WERI-Rb-1 (cell line): ENCODE measurements around the gene DAW1.

ENCODE experiments used
- DNase-seq: peaks from one replicate; pipeline ENCODE4 v3.0.0-alpha.2; 2020
- H3K27ac ChIP-seq: fragments of 250-450 bp; sonication (Bioruptor Pico); 2 replicates; pipeline ENCODE4 v1.5.1; 2020; ENCODE audit warnings: mild to moderate bottlenecking, moderate library complexity
- H3K27me3 ChIP-seq: fragments of 250-450 bp; sonication (Bioruptor Pico); 2 replicates; pipeline ENCODE4 v1.5.1; 2021; ENCODE audit warnings: mild to moderate bottlenecking, low read depth, moderate library complexity; ENCODE audit not compliant: insufficient read depth, severe bottlenecking
- H3K36me3 ChIP-seq: fragments of 250-450 bp; sonication (Bioruptor Pico); 2 replicates; pipeline ENCODE4 v1.5.1; 2020; ENCODE audit warnings: mild to moderate bottlenecking, moderate library complexity
- H3K4me3 ChIP-seq: 2 replicates; pipeline ENCODE4 v1.5.1; 2011; ENCODE audit warnings: low read depth, mild to moderate bottlenecking, control low read depth, low read length
- H3K9me3 ChIP-seq: fragments of 250-450 bp; sonication (Bioruptor Pico); 2 replicates; pipeline ENCODE4 v1.5.1; 2021; ENCODE audit warnings: mild to moderate bottlenecking, moderate library complexity; ENCODE audit not compliant: severe bottlenecking
- CTCF ChIP-seq: IDR thresholded peaks from 2 replicates; pipeline ENCODE4 v1.5.1; 2011; ENCODE audit warnings: low read depth, mild to moderate bottlenecking, control low read depth, inconsistent platforms, low read length

Gene DAW1

GRCh38 chr2:227884511-227884947 lies 13.1 kb downstream of the DAW1 start:
- H3K36me3 ChIP-seq = no peaks in the 10 kb centered on the region
- no peaks in the 10 kb centered on the region for H3K27me3 ChIP-seq
- peak; percentile 79 for DNase-seq
- peak; percentile 90 for TF ChIP-seq CTCF
- no peak overlapping the region for H3K27ac ChIP-seq
- H3K9me3 ChIP-seq = no peaks in the 10 kb centered on the region
- H3K4me3 ChIP-seq = no peak overlapping the region

DNA sequence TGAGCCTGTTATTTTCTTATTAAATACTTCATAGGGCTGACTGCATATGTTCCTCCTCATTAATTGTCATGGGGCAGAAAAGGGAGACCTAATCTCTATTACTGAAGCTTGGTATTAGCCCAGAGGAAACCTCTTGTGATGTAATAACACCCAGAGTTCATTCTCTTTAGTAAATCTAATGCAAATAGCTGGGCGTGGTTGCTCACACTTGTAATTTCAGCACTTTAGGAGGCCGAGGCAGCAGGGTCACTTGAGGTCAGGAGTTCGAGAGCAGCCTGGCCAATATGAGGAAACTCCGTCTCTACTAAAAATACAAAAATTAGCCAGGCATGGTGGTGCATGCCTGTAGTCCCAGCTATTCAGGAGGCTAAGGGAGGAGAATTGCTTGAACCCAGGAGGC lies 14.7 kb downstream of the DAW1 start:
- H3K27me3 ChIP-seq = no peaks in the 10 kb centered on the region
- no peaks in the 10 kb centered on the region for H3K36me3 ChIP-seq
- no peak overlapping the region for H3K27ac ChIP-seq
- DNase-seq = no peak
- H3K4me3 ChIP-seq = no peak overlapping the region
- no peaks in the 10 kb centered on the region for H3K9me3 ChIP-seq
- TF ChIP-seq CTCF = no peak

GRCh38 chr2:227888289-227888688 lies 16.9 kb downstream of the DAW1 start:
- no peak overlapping the region for H3K27ac ChIP-seq
- H3K4me3 ChIP-seq = no peak overlapping the region
- TF ChIP-seq CTCF = no peak
- peak; percentile 12 for DNase-seq
- no peaks in the 10 kb centered on the region for H3K9me3 ChIP-seq
- H3K27me3 ChIP-seq = no peaks in the 10 kb centered on the region
- no peaks in the 10 kb centered on the region for H3K36me3 ChIP-seq

DNA sequence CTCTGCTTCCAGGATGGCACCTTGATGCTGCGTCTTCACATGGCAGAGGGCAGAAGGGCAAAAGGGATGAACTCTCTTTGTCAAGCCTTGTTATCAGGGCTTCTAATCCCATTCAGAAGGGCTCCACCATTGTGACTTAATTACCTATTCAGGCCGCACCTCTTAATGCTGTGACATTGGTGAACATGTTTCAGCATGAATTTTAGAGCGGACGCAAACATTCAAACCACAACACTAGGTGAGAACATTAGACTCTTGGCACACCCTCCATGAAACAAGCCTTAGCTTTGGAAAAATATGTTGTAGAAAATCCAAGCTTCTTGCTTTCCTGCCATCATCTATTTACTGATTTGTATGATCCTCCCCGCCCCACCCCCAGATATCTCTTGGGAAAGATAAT lies 17.9 kb downstream of the DAW1 start:
- Histone ChIP-seq H3K4me3 (no peak overlapping the region), H3K9me3 (no peaks in the 10 kb centered on the region), H3K27ac (no peak overlapping the region), H3K36me3 (no peaks in the 10 kb centered on the region), H3K27me3 (no peaks in the 10 kb centered on the region)
- TF ChIP-seq CTCF = no peak
- no peak for DNase-seq

GRCh38 chr2:227890495-227891079 lies 19.2 kb downstream of the DAW1 start:
- H3K9me3 ChIP-seq = no peaks in the 10 kb centered on the region
- TF ChIP-seq CTCF = no peak
- no peaks in the 10 kb centered on the region for H3K36me3 ChIP-seq
- H3K4me3 ChIP-seq = no peak overlapping the region
- DNase-seq = no peak
- no peaks in the 10 kb centered on the region for H3K27me3 ChIP-seq
- H3K27ac ChIP-seq = no peak overlapping the region

GRCh38 chr2:227891673-227892072 lies 20.2 kb downstream of the DAW1 start:
- no peak for DNase-seq
- no peak for TF ChIP-seq CTCF
- H3K4me3 ChIP-seq = no peak overlapping the region
- no peaks in the 10 kb centered on the region for H3K9me3 ChIP-seq
- no peak overlapping the region for H3K27ac ChIP-seq
- no peaks in the 10 kb centered on the region for H3K36me3 ChIP-seq
- H3K27me3 ChIP-seq = no peaks in the 10 kb centered on the region
